Vagina (tissue), 2 donors: ENCODE measurements around the gene ZGLP1. TPM values are rescaled to one million over a fixed set of nuclear protein-coding genes. Genes with fewer than 3 reads are reported as not detected.

ENCODE experiments used
- DNase-seq, 2 donors: peaks; one replicate each; pipeline ENCODE4 v3.0.0-alpha.2; 2017; ENCODE audit errors: extremely low spot score in 2 of 2
- H3K27ac ChIP-seq: fragments of 200-600 bp; sonication (generic); one replicate; pipeline ENCODE4 v1.5.1; 2019
- H3K27me3 ChIP-seq: fragments of 200-600 bp; sonication (generic); one replicate; pipeline ENCODE4 v1.5.1; 2019
- H3K36me3 ChIP-seq, 2 donors: fragments of 200-600 bp; sonication (generic); one replicate each; pipeline ENCODE4 v1.5.1; 2017 to 2019
- H3K4me1 ChIP-seq: fragments of 200-600 bp; sonication (generic); one replicate; pipeline ENCODE4 v1.5.1; 2019
- H3K4me3 ChIP-seq, 2 donors: fragments of 200-600 bp; sonication (generic); 1 replicate in 1 of 2; 2 replicates in 1 of 2; pipeline ENCODE4 v1.5.1; 2016 to 2019
- H3K9me3 ChIP-seq: fragments of 200-600 bp; sonication (generic); one replicate; pipeline ENCODE4 v1.5.1; 2019
- CTCF ChIP-seq, 3 experiments: fragments of 450-650 bp in 2 of 3; fragments of 200-600 bp in 1 of 3; sonication (generic) in 1 of 3; IDR thresholded peaks; one replicate each; pipeline ENCODE4 v1.5.1; 2017 to 2019; ENCODE audit warnings: antibody characterized with exemption in 3 of 3, mild to moderate bottlenecking in 2 of 3, moderate library complexity in 2 of 3
- POLR2A ChIP-seq, 2 donors: fragments of 450-650 bp; IDR thresholded peaks; one replicate each; pipeline ENCODE4 v1.6.1; 2017; ENCODE audit warnings: antibody characterized with exemption in 2 of 2, mild to moderate bottlenecking in 2 of 2, moderate library complexity in 2 of 2
- POLR2AphosphoS5 ChIP-seq, 2 donors: sonication (generic); formaldehyde crosslinking; IDR thresholded peaks; one replicate each; pipeline ENCODE4 v1.9.0; 2017; ENCODE audit warnings: antibody characterized with exemption in 2 of 2, mild to moderate bottlenecking in 2 of 2, low read depth in 1 of 2; ENCODE audit not compliant: insufficient read depth in 1 of 2
- intact Hi-C: fragments of 100-400 bp; cut with DNase I; formaldehyde crosslinking; loops from one replicate; pipeline ENCODE4 v1.15.1; 2023
- total RNA-seq: library from RNA; depleted of rRNA; stranded (reverse); fragments of >200 nt; gene quantifications from one replicate; pipeline ENCODE4 v1.2.3, GENCODE V29; 2016

ZGLP1 gene
- total RNA-seq, 1 donor from 2014 or later, result 5.2 TPM

GRCh38 chr19:10315335-10316214 lies 6.0 kb upstream of the ZGLP1 start, which contains the start of gene FDX2:
FDX2 (minus strand) TSS chr19:10316015; CDS start chr19:10315996, 19 bp downstream.
- no peaks in the 10 kb centered on the region for H3K9me3 ChIP-seq
- H3K36me3 ChIP-seq, result peaks cover 0 to 27% of the 10 kb centered on the region in 2 donors
- H3K4me1 ChIP-seq, result peaks cover 16% of the 10 kb centered on the region
- H3K27ac ChIP-seq, result peak within 1 kb of the TSS; percentile 72
- intact Hi-C loops, result no loop called here
- peak; percentile 45 to 87 for TF ChIP-seq POLR2AphosphoS5 (IDR thresholded peaks at IDR 0.05; ENCODE audit: insufficient read depth in 1 of 2, low read depth in 1 of 2)
- TF ChIP-seq CTCF (IDR thresholded peaks at IDR 0.05), result no peak
- no peaks in the 10 kb centered on the region for H3K27me3 ChIP-seq
- no peak for DNase-seq
- H3K4me3 ChIP-seq, result peak within 1 kb of the TSS; percentile 76 to 81

GRCh38 chr19:10306327-10306726 lies 3.3 kb downstream of the ZGLP1 start:
- H3K9me3 ChIP-seq, result no peaks in the 10 kb centered on the region
- no peak for DNase-seq
- TF ChIP-seq POLR2A (IDR thresholded peaks at IDR 0.05) (no peak), CTCF (IDR thresholded peaks at IDR 0.05) (no peak), POLR2AphosphoS5 (IDR thresholded peaks at IDR 0.05; ENCODE audit: insufficient read depth in 1 of 2, low read depth in 1 of 2) (no peak)
- H3K4me1 ChIP-seq, result no peaks in the 10 kb centered on the region
- H3K36me3 ChIP-seq, result no peaks in the 10 kb centered on the region
- H3K4me3 ChIP-seq, result no peak overlapping the region
- H3K27me3 ChIP-seq, result no peaks in the 10 kb centered on the region
- no peak overlapping the region for H3K27ac ChIP-seq
- intact Hi-C loops, result no loop called here

- intact Hi-C loops, result no loop called here
- no peak for TF ChIP-seq CTCF (IDR thresholded peaks at IDR 0.05)
- TF ChIP-seq POLR2AphosphoS5 (IDR thresholded peaks at IDR 0.05; ENCODE audit: insufficient read depth in 1 of 2, low read depth in 1 of 2), result no peak
- no peak for TF ChIP-seq POLR2A (IDR thresholded peaks at IDR 0.05)
Observed at GRCh38 chr19:10305139-10305806, 4.3 kb downstream of the ZGLP1 start.

GRCh38 chr19:10299545-10300458 lies 9.8 kb downstream of the ZGLP1 start:
- TF ChIP-seq POLR2AphosphoS5 (IDR thresholded peaks at IDR 0.05; ENCODE audit: insufficient read depth in 1 of 2, low read depth in 1 of 2), result no peak
- TF ChIP-seq POLR2A (IDR thresholded peaks at IDR 0.05), result no peak
- TF ChIP-seq CTCF (IDR thresholded peaks at IDR 0.05), result no peak
- H3K27me3 ChIP-seq, result peaks cover 6% of the 10 kb centered on the region

More at GRCh38 chr19:10305139-10305806, 4.3 kb downstream of the ZGLP1 start:
- Histone ChIP-seq H3K27me3 (no peaks in the 10 kb centered on the region), H3K4me3 (no peak overlapping the region), H3K36me3 (no peaks in the 10 kb centered on the region), H3K9me3 (no peaks in the 10 kb centered on the region), H3K27ac (no peak overlapping the region), H3K4me1 (no peaks in the 10 kb centered on the region)
- no peak for DNase-seq

More at GRCh38 chr19:10299545-10300458, 9.8 kb downstream of the ZGLP1 start:
- peak in 1 of 2 donors; percentile 90 for DNase-seq
- intact Hi-C loops, result no loop called here
- H3K9me3 ChIP-seq, result no peaks in the 10 kb centered on the region
- H3K36me3 ChIP-seq, result no peaks in the 10 kb centered on the region
- peaks cover 15% of the 10 kb centered on the region for H3K4me1 ChIP-seq
- H3K4me3 ChIP-seq, result no peak overlapping the region
- no peak overlapping the region for H3K27ac ChIP-seq
